Loucy (cell line): Measurements from ENCODE around the gene UBIAD1.

Experiments
- CTCF ChIP-seq: fragments of 200-600 bp; sonication (generic); conservative IDR thresholded peaks from 2 replicates; pipeline ENCODE4 v1.5.1; 2014; ENCODE audit warnings: mild to moderate bottlenecking, antibody characterized with exemption, low read length
- EZH2phosphoT487 ChIP-seq: fragments of 200-600 bp; IDR thresholded peaks from 2 replicates; pipeline ENCODE4 v1.6.1; 2018; ENCODE audit warnings: antibody characterized with exemption, mild to moderate bottlenecking, moderate library complexity, borderline replicate concordance

DNA sequence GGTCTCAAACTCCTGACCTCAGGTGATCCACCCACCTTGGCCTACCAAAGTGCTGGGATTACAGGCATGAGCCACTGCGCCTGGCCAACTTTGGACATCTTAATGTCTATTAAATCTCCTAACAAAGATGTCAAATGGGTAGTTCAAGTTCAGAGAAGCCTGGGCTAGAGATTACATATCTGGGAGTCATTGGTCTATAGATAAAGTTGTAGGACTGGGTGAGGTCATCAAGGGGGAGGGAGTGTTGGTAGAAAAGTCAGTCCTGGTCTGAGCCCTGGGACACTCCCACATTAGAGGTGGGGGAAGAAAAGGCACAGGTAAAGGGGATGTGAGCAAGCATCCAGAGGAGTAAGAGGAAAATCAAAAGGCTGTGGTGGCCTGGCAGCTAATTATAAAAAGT is 6.6 kb downstream of the UBIAD1 start:
- no peak for TF ChIP-seq CTCF
- TF ChIP-seq EZH2phosphoT487 = no peak
